K562 (cell line): Measurements from ENCODE around the gene TXNRD3. TPM values are rescaled to one million over a fixed set of nuclear protein-coding genes. Genes with fewer than 3 reads are reported as not detected.

Source experiments
- ARID3B ChIP-seq: fragments of 250-450 bp; sonication (Bioruptor Pico); IDR thresholded peaks from 2 replicates; pipeline ENCODE4 v1.4.0; 2020; ENCODE audit warnings: borderline replicate concordance
- BMI1 ChIP-seq: fragments of 150-350 bp; IDR thresholded peaks from 2 replicates; pipeline ENCODE4 v1.6.1; 2014; ENCODE audit warnings: low read length
- CEBPB ChIP-seq: fragments of 450-650 bp; IDR thresholded peaks from 2 replicates; pipeline ENCODE4 v1.6.1; 2016; ENCODE audit warnings: missing genetic modification characterization, missing compliant biosample characterization
- CHCHD3 ChIP-seq: fragments of 250-450 bp; sonication (Bioruptor Pico); IDR thresholded peaks from 2 replicates; pipeline ENCODE4 v2.1.2; 2022; ENCODE audit warnings: mild to moderate bottlenecking
- CHD1 ChIP-seq: fragments of 200-600 bp; sonication (generic); IDR thresholded peaks from one replicate; pipeline ENCODE4 v1.6.1; 2012; ENCODE audit warnings: mild to moderate bottlenecking, moderate library complexity, low read length, inconsistent platforms
- CREB3L1 ChIP-seq: fragments of 450-650 bp; IDR thresholded peaks from 2 replicates; pipeline ENCODE4 v1.6.1; 2014; ENCODE audit warnings: low read depth, mild to moderate bottlenecking, moderate library complexity, borderline replicate concordance
- ELF1 ChIP-seq: fragments of 200-800 bp; sonication (Bioruptor generic); IDR thresholded peaks from 2 replicates; pipeline ENCODE4 v1.6.1; 2016; ENCODE audit warnings: missing genetic modification characterization, missing compliant biosample characterization
- EZH2 ChIP-seq: IDR thresholded peaks from 2 replicates; pipeline ENCODE4 v1.6.1; 2012; ENCODE audit warnings: low read depth, mild to moderate bottlenecking, inconsistent platforms, low read length, borderline replicate concordance
- HMGN3 ChIP-seq: IDR thresholded peaks from 2 replicates; pipeline ENCODE4 v1.6.1; 2011; ENCODE audit warnings: borderline replicate concordance, low read depth, mild to moderate bottlenecking, mixed read lengths, low read length; ENCODE audit not compliant: insufficient read length; ENCODE audit errors: extremely low read depth
- RBFOX2 ChIP-seq: fragments of 200-400 bp; formaldehyde crosslinking; IDR thresholded peaks from 2 replicates; pipeline ENCODE4 v1.6.1; 2017; ENCODE audit warnings: low read depth, mild to moderate bottlenecking, low read length, moderate library complexity
- RHOXF2B ChIP-seq: fragments of 250-450 bp; sonication (Bioruptor Pico); conservative IDR thresholded peaks from 2 replicates; pipeline ENCODE4 v1.5.1; 2021
- SRF ChIP-seq, 2 experiments: fragments of 250-450, 450-650 bp in 1 of 2; sonication (Bioruptor Pico) in 1 of 2; sonication (generic) in 1 of 2; formaldehyde crosslinking; IDR thresholded peaks; 2 replicates each; pipeline versions ENCODE4 v1.5.0 to v1.5.1; 2020 to 2022; ENCODE audit warnings: mild to moderate bottlenecking in 1 of 2, missing genetic modification reagents in 1 of 2
- STAT5A ChIP-seq: IDR thresholded peaks from 2 replicates; pipeline ENCODE4 v1.6.1; 2012; ENCODE audit warnings: low read length, inconsistent platforms, borderline replicate concordance
- TFAP4 ChIP-seq: sonication (generic); formaldehyde crosslinking; IDR thresholded peaks from 2 replicates; pipeline ENCODE4 v1.8.0; 2022; ENCODE audit warnings: missing genetic modification reagents, mild to moderate bottlenecking, moderate library complexity, borderline replicate concordance
- ZBTB11 ChIP-seq, 3 experiments: fragments of 200-800 bp in 1 of 3; fragments of 250-450 bp in 1 of 3; fragments of 450-650 bp in 1 of 3; sonication (Bioruptor Pico) in 1 of 3; sonication (Bioruptor generic) in 1 of 3; formaldehyde crosslinking in 1 of 3; IDR thresholded peaks; 2 replicates each; pipeline versions ENCODE4 v1.6.1 to v1.8.0; 2016 to 2022; ENCODE audit warnings: mild to moderate bottlenecking in 2 of 3, missing genetic modification characterization in 2 of 3, missing compliant biosample characterization in 1 of 3, moderate library complexity in 1 of 3
- ZBTB33 ChIP-seq: sonication (generic); formaldehyde crosslinking; IDR thresholded peaks from 2 replicates; pipeline ENCODE4 v1.8.1; 2023; ENCODE audit warnings: mild to moderate bottlenecking, missing genetic modification reagents
- polyA plus RNA-seq, 8 experiments: library from polyadenylated mRNA; depleted of rRNA in 4 of 8; stranded (reverse) in 5 of 8; unstranded in 3 of 8; fragments of >200 nt; fragmentation: Nextera tagmentation in 2 of 8; fragmentation: Illumina TruSeq in 1 of 8; extraction: Ambion mirVana in 2 of 8; extraction: Trizol in 1 of 8; gene quantifications; 2 replicates each; pipeline versions ENCODE4 v1.2.1 to v1.2.3, GENCODE V29; 2011 to 2014; ENCODE audit warnings: inconsistent platforms in 1 of 8, missing spikeins in 1 of 8
- total RNA-seq, 7 experiments: library from RNA; depleted of rRNA in 6 of 7; stranded (reverse); fragments of >200 nt in 6 of 7; fragmentation: Illumina TruSeq in 2 of 7; extraction: Trizol in 2 of 7; gene quantifications; 2 replicates each; pipeline versions ENCODE4 v1.2.1 to v1.2.3, GENCODE V29; 2011 to 2021; ENCODE audit warnings: low replicate concordance in 1 of 7

The TXNRD3 gene
- total and polyA plus RNA-seq, 9 of the 15 experiments (the other 6 are each of a cell fraction or from before 2014, with no cell fraction given) = 0.96 to 2.3 (median 1.7) TPM

GRCh38 chr3:126703512-126704493 lies 48.9 kb upstream of the TXNRD3 start, which contains the start of gene CHCHD6 (continued):
- TF ChIP-seq ZBTB11 (CRISPR knock-in tag; IDR thresholded peaks at IDR 0.05) = no peak
- no peak for TF ChIP-seq RHOXF2B (CRISPR knock-in tag)
- TF ChIP-seq ARID3B (CRISPR knock-in tag) = no peak
- no peak for TF ChIP-seq HMGN3
- TF ChIP-seq CHD1 = no peak
- no peak for TF ChIP-seq EZH2
- TF ChIP-seq RBFOX2 = peak; percentile 54
- no peak for TF ChIP-seq STAT5A
- TF ChIP-seq ZBTB33 (CRISPR knock-in tag) = no peak
- TF ChIP-seq SRF (CRISPR knock-in tag; IDR thresholded peaks at IDR 0.05) = no peak
- no peak for TF ChIP-seq BMI1
- TF ChIP-seq CEBPB (tag) = no peak
- TF ChIP-seq CHCHD3 (CRISPR knock-in tag) = no peak
- TF ChIP-seq CREB3L1 = peak; percentile 74; the same call in 1 of the 2 replicates
- TF ChIP-seq TFAP4 (CRISPR knock-in tag) = peak; percentile 42; the same call in 1 of the 2 replicates
- no peak for TF ChIP-seq ELF1 (tag)
